DMS79 treated with DMSO at 0.1 percent for 48 hours (cell line): ENCODE measurements around the gene NELFB.

Experiments
- DNase-seq: peaks from one replicate; lab custom pipeline; 2025; lab: John Stamatoyannopoulos, UW

Gene NELFB

DNA sequence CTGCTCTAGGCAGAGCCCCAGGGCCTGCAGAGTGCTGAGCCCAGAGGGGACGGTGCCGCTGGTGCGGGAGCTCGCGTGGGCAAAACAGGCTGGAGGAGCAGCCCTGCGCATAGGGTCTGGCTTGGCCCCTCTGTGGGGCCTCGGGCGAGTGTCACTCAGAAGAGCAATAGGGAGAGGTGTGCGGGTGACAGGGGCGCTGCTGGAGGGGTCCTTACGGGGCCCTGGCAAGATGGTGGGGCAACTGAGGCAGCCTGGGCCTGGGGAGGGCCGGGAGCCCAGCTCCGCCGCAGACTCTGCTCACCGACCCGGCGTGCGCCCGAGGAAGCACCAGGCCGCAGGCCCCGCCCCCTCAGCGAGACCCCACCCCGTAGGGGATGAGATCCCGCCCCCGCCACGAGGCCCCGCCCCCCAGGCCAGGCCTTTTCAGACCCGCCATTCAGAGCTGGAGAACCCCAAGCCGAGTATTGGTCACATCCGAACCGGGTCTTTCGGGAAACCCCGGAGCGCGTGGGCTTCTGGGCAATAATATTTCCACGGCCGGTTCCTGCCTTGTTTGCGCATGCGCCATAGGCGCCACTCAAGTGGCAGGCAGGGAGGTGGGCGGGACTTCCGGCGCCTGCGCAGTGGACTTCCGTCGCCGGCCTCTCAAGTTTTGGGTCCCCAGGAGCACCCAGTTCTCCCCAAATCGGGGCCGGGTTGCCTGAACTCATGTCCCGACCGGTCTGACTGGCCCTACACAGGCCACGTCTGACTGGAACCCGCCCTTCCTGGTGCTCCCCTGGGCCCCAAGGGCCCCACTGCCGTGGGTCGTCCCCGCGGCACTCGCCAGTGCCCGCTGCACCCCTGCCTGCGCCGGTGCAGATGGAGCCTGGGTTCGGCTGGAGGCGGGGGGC lies 31.8 kb upstream of the NELFB start:
- DNase-seq, result peak; percentile 93

DNA sequence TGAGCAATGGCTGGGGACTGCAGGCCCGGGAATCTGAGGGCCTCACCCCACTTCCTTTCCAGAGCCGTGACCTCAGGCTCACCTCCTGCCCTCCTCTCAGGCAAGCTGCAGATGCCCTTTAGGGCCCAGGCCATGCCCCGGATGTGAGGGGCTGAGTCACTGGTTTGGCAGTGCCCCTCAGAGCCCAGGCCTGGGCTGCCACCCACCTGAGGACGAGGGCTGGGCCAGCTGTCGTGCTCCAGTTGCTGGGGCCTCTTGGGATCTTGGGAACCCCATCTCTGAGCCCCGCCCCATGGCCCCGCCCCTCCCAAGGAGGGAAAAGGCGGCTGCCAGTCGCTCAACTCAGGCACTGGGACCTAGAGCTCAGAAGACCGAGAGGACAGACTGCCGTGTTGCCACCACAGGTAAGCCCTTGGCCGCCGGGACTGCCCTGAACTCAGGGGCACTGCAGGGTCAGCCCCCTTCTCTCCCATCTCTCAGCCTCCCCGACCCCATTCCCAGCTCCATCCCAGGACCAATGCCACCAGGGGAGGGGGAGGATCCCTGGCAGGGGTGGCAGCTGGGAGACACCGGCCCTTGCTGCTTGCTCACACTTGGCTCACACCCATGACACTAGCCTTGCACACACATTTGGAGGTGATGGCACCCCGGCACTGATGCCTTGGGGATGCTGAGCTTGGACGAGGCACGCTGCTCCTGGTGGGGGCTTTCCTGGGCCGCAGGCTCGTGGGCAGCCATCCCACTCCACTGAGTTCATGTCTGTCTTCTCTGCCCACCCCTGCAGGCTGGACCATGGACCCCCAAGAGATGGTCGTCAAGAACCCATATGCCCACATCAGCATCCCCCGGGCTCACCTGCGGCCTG lies 30.1 kb upstream of the NELFB start, which contains the start of gene CYSRT1:
TSS of gene CYSRT1 (plus strand) at position 345 of the 865 bp plus-strand sequence. CDS start at position 793, 448 bp downstream.
- DNase-seq, result no peak

DNA sequence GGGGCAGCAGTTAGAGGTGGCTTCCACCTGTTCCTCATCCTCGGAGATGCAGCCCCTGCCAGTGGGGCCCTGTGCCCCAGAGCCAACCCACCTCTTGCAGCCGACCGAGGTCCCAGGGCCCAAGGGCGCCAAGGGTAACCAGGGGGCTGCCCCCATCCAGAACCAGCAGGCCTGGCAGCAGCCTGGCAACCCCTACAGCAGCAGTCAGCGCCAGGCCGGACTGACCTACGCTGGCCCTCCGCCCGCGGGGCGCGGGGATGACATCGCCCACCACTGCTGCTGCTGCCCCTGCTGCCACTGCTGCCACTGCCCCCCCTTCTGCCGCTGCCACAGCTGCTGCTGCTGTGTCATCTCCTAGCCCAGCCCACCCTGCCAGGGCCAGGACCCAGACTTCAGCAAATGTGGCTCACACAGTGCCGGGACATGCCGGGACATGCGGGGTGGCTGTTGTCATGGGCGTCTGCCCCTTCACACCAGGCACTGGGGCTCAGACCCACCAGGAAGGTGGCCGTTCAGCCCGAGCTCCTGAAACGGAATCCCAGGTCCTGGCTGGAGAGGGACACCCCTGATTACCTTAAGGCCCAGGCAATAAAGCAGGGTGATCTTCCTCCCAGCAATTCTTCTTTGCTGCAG lies 29.3 kb upstream of the NELFB start:
- DNase-seq, result no peak

DNA sequence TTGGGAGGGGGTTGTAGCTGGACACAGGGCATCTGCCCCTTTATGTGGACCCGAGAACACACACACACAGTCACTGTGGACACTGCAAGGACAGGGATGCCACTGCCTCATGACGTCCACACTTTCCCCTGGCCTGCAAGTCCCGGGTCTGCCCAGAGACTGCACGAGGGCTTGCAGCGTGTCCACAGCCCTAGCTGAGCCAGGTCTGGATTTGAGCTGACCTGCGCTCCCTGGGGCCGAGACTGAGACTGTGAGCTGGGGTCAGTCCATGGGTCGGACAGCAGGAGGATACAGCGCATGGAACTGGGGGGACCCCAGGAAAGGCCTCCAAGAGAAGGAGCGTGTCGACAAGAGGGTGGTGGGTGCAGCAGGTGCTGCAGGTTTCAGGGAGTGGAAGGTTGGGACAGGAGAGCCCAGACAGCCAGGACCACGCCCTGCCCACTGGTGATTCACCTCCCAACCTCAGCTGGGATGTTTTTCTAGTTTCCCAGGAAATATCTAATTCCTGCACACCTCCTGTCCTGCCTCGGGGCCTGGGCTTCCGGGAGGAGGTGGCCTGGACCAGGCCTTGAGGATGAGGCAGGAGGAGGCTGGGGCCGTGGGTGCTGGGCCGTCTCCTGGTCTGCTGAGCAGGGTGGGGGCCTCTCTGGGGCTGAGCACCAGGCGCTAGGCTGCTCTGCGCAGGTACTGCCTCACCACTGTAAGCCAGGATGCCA lies 28.6 kb upstream of the NELFB start:
- no peak for DNase-seq

DNA sequence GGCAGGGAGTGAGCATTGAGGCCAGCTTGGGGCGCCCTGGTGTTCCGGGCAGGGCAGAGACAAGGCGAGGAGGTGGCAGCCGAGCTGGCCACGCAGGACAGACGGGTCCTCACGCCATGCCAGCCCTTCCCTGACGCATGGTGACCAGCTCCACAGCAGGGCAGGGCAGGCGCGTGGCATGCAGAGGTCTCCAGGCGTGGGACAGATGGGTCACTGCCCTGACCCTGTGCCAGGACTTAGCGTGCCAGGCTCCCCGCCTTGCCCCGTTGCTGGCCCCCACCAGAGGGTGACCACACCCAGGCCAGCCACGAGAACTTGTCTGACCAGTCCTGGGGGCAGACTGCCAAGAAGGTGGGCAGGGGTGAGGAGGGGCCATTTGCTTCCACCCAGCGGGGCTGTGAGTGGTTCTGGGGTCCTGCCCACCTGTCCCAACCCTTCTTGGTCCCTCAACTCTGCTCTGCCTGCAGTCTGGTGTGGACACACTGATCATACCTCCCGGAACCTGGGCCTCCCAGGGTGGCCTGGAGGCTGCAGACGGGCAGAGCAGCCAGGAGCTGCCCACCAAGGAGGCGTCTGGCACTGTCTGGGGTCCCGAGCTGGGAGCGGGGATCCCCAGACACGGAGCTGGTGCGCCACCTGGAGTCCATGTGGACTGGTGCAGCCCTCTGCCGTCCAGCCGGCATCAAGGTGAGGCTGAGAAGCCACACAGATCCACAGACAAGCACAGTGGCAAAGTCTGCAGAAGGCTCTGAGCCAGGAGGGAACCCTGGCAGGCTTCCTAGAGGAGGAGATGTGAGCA lies 27.9 kb upstream of the NELFB start, which contains the start of gene RNF224:
TSS of gene RNF224 (plus strand) at position 449 of the 799 bp plus-strand sequence. CDS start 834 bp downstream, outside the sequence.
- peak; percentile 56 for DNase-seq

DNA sequence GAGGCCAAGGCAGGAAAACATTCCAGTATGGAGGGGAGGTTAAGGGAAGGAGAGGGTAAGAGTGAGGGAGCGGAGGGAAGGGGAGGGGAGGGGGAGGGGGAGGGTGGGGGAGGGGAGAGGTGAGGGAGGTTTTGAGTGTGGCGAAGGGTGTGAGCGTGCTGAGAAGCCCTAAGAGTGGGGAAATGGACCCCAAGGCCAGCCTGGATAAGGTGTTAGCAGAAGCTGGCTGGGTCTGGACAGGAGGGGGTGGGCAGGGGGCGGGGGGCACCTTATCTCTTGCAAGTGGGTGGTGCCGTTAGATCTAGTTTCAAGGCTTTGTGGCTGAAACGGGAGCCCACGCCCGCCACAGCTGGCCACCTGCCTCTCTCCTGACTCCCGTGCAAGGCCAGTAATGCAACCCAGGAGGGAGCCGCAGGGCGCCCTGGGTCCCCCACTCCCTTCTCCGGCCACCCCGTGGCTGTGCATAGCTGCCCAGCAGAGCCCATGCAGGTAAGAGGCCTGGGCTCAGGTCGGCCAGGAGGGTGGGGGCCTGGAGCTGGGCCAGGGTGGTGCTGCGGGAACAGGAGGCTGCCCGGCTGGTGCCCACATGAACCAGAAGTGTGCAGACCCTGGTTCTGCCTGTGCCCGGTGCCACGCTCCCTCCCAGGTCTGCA lies 27.1 kb upstream of the NELFB start:
- DNase-seq, result no peak

DNA sequence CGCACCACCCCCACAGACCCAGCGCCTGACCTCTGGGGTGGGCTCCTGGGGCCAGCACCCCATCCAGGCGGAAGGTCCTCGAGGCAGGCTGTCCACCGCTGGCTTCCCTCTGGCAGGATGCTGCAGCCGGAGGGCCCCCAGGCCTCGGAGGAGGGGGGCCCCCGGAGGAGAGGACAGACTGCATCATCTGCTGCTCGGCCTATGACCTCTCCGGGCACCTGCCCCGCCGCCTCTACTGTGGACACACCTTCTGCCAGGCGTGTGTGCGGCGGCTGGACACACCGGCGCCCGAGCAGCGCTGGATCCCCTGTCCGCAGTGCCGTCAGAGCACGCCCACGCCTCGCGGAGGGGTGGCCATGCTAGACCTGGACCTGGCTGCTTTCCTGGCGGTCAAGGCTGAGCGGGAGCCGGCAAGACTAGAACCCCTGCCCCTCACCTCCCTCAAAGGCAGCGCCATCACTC lies 26.6 kb upstream of the NELFB start:
- DNase-seq, result no peak

DNA sequence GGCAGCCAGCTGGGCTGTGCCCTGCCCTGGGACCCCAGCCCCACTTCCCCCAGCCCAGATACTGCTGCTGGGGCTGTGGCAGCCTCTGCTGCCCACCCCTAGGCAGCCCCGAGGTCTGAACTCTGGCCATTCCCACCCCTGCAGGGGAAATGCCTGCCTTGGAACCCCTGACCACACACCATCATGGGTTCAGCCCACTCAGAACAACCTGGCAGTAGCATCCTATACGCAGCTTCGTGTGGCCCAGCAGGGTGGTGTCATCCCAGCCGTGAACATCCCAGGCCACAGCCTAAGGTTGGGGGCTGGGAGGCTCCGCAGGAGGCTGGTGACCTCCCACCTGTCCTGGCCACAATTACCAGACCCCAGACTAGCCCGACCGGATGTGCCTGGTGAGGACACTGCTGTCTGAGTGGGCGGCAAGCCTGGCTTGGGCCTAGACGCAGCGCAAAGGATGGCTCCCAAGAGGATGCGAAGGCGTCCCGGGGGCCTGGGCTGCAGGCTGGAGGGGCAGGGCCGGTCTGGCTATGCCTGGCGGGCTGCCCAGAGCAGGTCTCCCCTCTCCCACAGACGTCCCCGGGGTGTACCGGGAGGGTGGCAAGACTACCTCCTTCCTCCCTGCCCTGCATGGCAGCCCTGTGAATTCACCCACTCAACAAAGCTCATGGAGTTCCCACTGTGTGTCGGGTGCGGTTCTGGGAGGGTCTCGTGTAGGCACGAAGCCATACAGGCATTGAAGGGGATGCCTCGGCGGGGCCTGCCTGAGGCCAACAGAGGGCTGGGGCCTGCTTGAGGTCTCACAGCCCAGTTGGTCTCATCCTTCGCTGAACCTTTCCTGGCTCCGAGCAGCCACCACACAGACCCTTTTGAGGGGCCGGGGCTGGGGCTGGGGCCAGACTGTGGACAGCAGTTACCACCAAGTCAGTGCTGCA lies 25.9 kb upstream of the NELFB start:
- no peak for DNase-seq

DNA sequence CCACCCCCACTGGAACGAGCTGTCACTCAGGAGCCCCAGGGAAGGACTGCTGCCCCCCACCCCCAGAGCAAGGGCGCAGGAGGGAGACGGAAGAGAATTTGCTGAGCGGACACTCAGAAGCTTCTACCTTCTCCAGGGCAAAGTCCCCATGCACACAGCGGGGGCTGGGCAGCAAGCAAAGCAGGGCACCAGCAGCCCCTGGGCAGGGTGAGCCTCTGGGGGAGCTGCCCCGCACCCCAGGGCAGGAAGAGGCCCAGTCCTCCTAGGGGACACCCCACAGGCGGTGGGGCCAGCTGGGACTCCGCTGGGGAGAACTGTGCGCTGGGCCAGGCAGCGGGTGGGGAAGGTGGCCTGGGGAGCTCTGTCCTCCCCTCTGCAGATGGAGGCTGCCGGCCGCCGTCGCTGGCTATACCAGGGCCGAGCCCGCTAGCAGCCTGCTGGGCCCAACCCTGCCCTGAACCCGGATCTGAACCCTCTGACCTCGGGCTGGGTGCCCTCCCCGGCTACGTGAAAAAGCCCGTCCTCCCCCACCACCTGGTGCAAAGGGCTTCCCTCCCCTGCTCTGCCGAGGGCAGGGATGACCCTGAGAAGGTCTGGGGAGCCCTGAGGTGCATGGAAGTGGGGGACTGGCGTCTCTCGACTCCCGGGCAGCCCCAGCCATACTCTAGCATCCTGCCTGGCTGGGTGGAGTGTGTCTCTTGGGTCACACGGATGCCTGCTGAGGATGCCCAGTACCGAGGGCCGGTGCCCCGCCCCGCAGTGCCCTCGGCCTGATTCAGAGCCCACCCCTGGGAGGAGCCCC lies 25.0 kb upstream of the NELFB start:
- no peak for DNase-seq

DNA sequence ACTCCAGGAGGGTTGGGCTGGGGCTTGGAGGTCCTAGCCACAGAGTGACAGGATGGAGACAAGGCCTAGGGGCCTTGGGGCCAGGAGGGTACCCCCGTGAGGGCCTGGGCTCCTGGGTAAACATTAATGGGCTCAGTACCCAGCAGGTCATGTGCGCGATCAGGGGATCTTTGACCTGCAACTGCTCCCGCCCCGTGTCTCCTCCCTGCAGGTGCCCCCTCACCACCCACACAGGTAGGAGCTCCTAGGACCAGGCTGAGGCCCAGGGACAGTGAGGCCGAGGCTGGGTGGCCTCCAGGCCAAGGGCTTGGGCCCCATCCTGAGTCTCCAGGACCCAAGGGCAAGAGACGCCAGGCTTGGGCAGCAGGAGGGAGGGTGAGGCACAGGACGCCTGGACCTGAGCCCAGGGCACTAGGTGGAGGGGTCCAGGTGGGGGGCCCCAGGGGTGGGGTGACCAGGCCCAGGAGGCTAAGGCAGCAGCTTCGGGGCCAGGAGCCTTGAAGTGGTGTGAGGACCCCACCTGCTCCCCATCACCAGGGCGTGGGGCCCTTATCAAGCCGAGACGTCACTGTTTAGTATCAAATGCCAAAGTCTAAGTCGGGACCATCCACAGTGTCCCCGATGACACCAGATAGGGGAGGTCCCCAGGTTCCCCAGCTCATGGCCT lies 24.3 kb upstream of the NELFB start, which contains the start of gene SLC34A3:
TSS of gene SLC34A3 (plus strand) at position 197 of the 667 bp plus-strand sequence. CDS start 802 bp downstream, outside the sequence.
- no peak for DNase-seq

DNA sequence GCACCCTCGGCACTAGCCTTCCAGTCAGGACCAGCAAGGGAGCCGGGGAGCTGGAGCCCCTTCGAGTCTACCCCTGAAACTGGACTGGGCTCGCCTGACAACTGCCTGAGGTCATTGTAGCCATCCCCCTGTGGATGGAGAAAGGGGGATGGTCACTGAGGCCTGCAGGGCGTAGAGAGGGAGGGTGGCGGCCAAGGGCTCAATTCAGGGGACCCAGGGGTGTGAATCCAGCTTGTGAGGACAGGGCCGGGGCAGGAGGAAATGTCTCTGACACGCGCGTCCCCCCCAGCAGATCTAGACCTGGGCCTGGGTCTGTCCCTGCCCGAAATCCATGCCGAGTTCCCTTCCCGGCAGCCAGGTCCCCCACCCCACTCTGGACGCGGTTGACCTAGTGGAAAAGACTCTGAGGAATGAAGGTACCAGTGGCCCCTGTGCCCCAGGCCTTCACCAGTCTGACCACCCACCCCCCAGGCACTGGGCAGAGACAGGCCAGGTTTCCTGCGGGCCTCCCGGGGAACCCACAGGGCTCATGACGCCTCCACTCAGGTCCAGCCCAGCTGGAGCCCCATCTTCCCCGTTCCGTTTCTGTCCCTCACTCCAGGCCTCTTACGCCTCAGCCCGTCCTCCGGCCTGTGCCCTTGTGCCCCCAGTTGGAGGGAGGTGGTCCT lies 23.6 kb upstream of the NELFB start:
- DNase-seq, result no peak

DNA sequence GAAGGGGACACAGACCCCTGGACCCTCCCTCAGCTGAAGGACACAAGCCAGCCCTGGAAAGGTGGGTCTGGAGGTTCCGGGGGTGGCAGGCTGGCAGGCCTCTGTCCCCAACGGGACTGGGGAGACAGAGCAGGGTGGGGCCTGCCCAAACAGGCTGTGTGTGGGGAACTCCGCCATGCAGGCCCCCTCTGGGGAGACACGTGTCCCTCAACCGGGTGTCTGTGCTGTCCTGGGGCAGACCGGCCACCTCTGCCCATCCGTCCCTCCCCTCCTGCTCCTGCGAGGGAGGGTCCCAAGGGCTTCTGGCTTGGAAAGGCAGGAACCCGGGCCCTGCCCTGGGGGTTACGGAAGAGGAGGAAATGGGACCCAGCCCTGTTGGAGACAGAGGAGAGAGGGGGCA lies 23.0 kb upstream of the NELFB start:
- no peak for DNase-seq

DNA sequence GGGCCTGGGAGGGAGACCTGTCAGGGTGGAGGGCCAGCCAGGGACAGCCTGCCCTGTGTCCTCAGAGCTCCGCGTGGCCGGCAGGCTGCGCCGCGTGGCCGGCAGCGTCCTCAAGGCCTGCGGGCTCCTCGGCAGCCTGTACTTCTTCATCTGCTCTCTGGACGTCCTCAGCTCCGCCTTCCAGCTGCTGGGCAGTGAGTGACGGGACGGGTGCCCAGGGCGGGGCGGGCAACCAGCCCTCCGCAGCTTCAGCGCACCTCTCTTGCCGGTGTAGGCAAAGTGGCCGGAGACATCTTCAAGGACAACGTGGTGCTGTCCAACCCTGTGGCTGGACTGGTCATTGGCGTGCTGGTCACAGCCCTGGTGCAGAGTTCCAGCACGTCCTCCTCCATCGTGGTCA lies 22.6 kb upstream of the NELFB start:
- DNase-seq, result no peak

DNA sequence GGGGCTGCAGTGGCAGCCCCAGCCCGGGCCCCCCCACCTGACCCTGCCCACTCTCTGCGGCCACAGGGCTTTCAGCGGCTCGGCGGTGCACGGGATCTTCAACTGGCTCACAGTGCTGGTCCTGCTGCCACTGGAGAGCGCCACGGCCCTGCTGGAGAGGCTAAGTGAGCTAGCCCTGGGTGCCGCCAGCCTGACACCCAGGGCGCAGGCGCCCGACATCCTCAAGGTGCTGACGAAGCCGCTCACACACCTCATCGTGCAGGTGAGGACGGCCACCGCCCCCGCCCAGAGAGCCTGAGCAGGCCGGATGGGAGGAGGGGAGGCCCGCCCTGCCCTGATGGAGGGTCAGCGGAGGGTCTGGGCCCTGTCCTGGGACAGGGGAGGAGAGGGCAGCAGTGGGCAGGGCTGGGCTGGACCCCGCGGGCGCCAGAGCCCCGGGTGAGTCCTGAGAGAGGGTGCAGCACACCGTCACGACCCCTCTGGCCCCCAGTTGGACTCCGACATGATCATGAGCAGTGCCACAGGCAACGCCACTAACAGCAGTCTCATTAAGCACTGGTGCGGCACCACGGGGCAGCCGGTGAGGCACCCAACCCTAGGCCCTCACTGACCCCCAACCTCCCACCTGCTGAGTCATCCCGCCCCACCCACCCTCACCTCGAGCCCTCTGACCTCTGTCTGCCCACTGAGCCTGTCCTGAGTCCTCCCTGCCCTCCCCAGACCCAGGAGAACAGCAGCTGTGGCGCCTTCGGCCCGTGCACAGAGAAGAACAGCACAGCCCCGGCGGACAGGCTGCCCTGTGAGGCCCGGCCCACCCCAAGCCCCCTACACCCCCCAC lies 21.8 kb upstream of the NELFB start:
- no peak for DNase-seq

DNA sequence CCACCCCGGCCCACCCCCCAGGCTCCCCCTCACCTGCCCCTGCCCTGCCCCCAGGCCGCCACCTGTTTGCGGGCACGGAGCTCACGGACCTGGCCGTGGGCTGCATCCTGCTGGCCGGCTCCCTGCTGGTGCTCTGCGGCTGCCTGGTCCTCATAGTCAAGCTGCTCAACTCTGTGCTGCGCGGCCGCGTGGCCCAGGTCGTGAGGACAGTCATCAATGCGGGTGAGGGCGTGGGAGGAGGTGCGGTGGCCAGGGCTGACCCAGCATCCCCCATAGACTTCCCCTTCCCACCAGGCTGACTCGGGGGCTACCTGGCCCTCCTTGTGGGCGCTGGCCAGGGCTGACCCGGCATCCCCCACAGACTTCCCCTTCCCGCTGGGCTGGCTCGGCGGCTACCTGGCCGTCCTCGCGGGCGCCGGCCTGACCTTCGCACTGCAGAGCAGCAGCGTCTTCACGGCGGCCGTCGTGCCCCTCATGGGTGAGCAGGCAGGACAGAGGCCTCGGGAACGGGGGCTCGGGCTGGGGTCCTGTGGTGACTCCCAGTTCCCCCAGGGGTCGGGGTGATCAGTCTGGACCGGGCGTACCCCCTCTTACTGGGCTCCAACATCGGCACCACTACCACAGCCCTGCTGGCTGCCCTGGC lies 21.0 kb upstream of the NELFB start:
- DNase-seq, result no peak
